Kidney glomerular epithelial cell (primary cell): ENCODE data around the gene LCNL1.

Experiments used
- DNase-seq: peaks from one replicate; lab custom pipeline; 2025; lab: John Stamatoyannopoulos, UW

The LCNL1 gene

GRCh38 chr9:136975644-136976043 lies 7.1 kb upstream of the LCNL1 start:
- DNase-seq: no peak

DNA sequence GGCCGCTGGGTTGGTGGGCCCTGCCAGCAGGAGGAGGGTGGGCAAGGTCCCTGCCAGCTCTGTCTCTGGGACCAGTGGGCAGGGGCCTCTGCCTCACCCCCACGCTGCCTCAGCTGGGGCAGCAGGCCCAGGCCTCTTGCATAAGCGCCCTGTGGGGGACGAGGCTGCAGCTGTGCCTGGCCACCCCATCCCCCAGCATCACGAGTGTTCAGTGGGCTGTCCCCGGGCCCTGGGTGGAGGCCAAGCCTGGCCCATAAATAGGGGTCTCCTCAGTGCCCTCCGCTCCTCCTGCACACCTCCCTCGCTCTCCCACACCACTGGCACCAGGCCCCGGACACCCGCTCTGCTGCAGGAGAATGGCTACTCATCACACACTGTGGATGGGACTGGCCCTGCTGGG lies 5.6 kb upstream of the LCNL1 start, which contains the start of gene PTGDS:
TSS of gene PTGDS (plus strand) at position 282 of the 400 bp plus-strand sequence. CDS start at position 357, 75 bp downstream.
- DNase-seq: no peak

- no peak for DNase-seq
Observed at GRCh38 chr9:136977649-136978072, 5.1 kb upstream of the LCNL1 start.

GRCh38 chr9:136978073-136978864 lies 4.5 kb upstream of the LCNL1 start:
- no peak for DNase-seq

DNA sequence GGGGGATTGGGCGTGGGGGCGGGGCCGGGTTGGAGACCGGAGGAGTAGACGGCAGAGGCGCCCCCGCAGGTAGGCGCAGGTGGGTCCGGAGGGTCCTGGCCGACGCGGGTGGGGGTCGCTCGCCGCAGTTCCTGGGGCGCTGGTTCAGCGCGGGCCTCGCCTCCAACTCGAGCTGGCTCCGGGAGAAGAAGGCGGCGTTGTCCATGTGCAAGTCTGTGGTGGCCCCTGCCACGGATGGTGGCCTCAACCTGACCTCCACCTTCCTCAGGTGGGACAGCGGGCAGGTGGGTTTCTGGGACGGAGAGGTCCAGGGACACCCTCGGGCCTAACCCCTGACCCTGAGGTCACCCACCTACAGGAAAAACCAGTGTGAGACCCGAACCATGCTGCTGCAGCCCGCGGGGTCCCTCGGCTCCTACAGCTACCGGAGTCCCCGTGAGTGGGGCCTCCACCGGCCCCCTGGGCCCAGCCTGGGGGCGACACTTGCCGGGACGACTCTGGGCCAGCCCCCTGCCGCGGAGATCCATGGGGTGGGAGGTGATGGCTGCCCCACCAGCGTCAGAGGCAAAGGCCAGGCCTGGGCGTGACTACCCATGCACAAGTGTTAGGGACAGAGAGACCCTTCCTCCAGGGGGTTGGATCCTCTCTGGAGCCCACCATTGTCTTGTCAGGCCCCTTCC lies 3.8 kb upstream of the LCNL1 start:
- DNase-seq: no peak

DNA sequence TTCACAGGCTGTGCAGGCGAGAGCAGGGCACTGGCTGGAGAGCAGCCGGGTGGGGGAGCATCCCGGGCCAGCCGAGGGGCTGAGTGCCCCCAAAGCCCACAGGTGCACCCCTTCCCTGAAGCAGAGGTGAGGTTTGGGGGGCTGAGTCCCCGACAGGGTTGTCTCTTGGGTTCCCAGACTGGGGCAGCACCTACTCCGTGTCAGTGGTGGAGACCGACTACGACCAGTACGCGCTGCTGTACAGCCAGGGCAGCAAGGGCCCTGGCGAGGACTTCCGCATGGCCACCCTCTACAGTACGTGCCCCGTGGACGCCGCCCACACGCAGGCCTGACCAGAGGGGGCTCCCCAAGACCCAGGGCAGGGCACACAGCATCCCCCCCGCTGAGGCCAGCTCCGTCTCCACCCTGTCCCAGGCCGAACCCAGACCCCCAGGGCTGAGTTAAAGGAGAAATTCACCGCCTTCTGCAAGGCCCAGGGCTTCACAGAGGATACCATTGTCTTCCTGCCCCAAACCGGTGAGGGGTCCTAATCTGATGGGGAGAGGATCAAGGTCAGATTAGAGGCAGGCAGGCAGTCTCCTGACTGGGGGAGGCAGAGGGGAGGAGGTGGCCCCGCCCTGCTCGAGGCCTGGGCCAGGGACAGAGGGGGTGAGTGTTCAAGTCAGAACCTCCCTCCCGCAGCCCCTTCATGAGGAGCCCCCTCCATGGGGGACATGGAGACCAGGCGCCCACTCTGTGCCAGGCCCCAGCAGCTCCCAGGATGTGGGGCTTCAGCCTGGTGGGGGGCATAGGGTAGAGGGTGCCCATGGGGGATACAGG lies 2.8 kb upstream of the LCNL1 start:
- DNase-seq: no peak

DNA sequence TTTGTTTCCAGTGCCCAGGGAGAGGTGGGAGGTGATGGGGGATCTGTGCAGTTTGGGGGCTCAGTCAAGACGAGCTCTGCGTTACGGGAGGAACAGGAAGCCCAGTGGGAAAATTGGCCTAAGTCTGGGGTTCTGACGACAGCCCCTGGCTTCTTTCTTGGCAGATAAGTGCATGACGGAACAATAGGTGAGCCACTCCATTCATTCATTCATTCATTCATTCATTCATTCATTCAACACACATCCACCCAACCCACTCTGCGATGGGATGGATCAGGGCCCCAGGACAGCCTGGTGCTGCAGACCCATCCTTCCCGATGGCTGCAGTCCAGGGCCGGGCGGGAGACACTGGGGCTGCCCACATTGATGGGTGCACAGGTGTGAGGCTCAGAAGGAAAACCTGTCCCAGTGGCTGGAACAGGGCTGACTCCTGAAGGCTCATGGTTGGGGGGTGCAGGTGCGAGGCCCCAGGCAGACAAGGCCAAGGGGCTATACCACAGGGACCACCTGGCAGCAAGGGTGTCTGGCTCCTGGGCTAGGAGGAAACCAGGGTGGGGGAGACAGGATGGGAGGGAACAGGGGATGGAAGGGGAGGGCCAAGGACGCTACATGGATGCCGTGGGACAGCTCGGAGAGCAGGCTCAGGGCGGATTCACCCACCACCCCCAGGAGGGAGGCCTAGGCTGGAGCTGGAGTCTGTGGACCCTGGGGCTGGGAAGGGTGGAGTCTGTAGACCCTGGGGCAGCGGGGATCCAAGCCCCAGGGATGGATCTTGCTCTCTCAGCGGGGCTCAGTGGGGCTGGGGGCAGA lies 1.9 kb upstream of the LCNL1 start:
- no peak for DNase-seq

DNA sequence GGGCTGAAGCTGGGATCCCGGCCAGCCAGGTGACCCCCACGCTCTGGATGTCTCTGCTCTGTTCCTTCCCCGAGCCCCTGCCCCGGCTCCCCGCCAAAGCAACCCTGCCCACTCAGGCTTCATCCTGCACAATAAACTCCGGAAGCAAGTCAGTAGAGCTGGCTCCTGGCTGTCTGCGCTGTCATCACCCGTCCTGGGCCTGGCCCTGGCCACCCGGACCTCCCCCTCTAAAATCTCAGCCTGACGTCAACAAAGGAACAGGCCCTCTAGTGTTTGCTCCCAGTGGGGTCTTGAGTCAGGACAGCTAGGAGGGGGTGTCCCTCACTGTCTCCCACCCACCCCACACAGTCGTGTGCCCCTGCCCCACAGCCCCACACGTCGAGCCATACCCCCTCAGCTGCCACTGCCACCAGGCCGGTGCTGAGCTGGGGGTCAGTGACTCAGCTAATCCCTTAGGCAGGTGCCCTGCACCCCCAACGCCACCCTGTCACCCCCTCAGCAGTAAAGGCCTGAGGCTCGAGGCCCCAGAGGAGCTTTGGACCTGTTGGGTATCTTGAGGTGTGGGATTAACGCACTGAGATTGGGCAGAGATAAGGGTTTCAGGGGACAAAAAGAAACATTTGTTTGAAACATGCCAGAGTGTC lies 1.1 kb upstream of the LCNL1 start:
- no peak for DNase-seq

DNA sequence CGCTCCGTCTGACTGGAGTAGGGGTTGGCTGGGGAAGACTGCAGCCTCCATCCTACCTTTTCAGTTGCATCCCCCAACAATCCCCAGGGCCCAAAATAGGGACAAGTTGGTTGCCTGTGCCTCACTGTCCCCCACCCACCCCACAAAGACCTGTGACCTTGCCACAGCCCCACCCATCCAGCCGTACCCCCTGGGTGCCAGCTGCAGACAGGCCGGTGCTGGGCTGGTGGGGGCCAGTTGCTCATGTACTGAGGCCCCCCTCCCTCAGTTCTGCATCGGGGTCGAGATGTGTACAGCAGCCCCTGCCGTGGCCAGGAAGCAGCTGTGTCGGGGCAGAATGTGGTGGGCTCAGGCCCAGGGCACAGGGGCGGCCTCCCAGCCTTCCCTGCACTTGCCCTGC lies 374 bp downstream of the LCNL1 start:
- no peak for DNase-seq

DNA sequence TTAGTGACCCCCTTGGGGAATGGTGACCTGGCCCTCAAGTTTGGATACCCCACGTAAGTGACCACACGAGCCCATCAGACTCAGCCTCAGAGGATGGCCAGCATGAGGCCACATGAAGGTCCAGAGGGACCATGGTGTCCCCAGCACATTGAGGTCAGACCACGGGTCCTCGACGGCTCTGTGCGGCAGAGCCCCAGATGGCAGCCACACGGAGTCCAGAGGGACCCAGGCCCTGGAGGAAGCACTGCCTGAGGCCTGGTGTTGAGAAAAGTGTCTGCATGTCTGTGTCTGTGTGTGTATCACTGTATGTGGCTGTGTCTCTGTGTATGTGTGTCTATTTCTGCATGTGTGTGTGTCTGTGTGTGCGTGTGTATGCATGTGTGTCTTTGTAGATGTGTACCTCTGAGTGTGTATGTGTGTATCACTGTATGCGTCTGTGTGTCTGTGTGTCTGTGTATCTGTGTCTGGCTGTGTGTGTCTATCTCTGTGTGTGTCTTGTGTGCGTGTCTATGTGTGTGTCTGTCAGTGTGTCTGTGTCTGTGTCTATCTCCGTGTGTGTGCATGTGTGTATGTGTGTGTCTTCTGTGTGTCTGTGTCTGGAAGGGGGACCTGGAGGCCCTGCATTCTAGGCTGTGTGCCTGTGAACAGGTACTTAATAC lies 992 bp downstream of the LCNL1 start:
- DNase-seq: no peak

- DNase-seq: no peak
Observed at GRCh38 chr9:136984464-136985026, 1.8 kb downstream of the LCNL1 start.

DNA sequence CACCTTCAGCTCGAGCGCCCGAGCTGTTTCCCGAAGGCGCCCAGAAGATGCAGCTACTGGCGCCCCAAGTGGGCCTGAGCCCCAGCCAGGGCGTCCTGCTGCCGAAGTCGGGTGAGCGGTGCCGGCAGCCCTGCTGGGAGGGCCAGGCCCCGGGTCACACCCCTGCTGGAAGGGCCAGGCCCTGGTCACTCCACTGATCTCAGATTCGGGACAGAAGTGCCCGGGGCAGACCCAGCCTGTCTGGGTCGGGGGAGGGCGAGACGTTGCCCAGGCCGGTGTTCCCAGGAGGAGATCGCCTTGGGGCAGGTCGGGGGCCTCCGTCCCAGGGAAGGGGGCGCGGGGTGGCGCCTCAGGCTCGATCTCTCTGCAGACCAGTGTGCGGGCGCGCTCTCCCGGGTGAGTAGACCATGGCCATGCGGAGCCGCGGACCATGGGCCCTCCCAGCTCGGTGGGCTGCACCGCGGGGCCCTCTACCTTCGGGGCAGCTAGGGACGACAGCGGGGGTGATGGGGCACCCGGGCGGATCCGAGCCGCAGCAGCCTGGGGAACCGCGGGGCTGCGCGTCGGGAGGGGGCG lies 2.3 kb downstream of the LCNL1 start:
- DNase-seq: no peak

DNA sequence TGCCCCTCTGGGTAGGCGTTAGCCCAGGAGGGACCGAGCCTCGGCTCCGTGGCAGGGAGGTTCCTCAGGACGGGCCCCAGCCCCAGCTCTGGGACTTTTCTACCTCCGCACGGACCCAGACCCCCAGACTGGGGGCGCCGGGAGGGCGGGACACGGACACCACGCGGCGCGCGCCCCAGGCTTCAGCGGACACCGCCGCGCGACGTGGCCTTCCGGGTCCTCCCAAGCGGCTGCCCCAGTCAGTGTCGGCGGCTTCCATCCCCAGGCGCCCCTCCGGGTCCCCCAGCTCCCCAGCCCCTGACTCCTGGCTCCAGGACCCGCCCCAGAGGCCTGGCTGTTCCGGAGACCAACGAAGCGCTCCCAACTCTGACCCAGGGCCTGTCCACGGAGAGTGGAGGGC lies 3.1 kb downstream of the LCNL1 start:
- DNase-seq: no peak

GRCh38 chr9:136988872-136989271 lies 6.1 kb downstream of the LCNL1 start:
- no peak for DNase-seq

GRCh38 chr9:136990242-136990911 lies 7.6 kb downstream of the LCNL1 start:
- no peak for DNase-seq

DNA sequence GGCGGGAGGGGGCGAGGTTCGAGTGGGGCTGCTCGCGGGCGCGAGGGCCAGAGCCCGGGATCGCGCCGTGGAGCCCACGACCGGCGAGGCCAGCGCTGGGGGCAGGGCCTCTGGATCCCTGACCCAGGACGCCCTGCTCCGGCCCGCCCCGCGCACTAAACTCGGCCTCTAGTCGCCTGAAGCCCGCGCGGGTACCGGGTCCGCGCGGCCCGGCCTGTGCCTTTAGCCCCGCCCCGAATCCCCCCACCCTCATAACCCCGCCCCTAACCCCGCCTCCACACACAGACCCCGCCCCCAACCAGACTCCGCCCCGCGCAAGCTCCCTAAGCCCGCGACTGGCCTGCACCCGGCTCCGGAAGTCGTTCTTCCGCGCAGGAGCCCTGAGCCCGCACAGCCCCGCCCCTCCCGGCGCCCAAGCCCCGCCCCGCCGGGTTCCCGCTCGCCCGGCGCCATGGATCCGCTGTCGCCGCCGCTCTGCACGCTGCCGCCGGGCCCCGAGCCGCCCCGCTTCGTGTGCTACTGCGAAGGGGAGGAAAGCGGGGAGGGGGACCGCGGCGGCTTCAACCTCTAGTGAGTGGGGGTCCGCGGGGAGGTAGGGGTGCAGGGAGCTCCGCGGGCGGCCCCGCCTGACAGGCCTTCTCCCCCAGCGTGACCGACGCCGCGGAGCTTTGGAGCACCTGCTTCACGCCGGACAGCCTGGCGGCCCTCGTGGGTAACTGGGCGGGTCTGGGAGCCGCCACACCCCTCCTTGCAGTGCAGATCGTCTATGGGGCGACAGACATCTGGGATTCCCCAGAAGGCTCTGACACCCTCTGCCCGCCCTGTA lies 9.4 kb downstream of the LCNL1 start, which contains the start of gene PAXX:
TSS of gene PAXX (plus strand) at position 430 of the 826 bp plus-strand sequence. CDS start at position 452, 22 bp downstream.
- peak; percentile 67 for DNase-seq

- no peak for DNase-seq
Observed at GRCh38 chr9:136992819-136993369, 10.1 kb downstream of the LCNL1 start.
